ENCODE data around the gene XXYLT1.
"Not testable (repeated sequence)": the region's sequence is repeated elsewhere in the genome, so short reads cannot be mapped to it uniquely, and the experiment has no call there.

The XXYLT1 gene

DNA sequence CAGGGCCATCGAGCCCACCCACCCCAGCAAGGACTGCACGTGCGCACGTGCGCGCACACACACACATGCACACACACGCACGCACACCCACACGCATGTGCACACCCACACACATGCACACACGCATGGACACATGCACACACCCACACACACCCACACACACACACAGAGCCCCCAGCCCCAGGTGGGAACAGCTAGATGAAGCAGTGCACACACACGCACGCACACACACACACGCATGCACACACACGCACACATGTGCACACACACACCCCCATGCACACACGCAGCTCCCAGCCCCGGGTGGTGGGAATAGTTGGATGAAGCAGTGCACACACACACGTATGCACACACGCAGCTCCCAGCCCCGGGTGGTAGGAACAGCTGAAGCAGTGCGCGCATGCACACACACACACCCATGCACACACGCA lies 158.6 kb downstream of the XXYLT1 start:
- no peak overlapping the region for H3K4me3 ChIP-seq (ENCODE audit: control insufficient read depth, low read depth, low read length)
- DNase-seq (ENCODE audit: low read depth), result no peak
- TF ChIP-seq, protein P1, sequence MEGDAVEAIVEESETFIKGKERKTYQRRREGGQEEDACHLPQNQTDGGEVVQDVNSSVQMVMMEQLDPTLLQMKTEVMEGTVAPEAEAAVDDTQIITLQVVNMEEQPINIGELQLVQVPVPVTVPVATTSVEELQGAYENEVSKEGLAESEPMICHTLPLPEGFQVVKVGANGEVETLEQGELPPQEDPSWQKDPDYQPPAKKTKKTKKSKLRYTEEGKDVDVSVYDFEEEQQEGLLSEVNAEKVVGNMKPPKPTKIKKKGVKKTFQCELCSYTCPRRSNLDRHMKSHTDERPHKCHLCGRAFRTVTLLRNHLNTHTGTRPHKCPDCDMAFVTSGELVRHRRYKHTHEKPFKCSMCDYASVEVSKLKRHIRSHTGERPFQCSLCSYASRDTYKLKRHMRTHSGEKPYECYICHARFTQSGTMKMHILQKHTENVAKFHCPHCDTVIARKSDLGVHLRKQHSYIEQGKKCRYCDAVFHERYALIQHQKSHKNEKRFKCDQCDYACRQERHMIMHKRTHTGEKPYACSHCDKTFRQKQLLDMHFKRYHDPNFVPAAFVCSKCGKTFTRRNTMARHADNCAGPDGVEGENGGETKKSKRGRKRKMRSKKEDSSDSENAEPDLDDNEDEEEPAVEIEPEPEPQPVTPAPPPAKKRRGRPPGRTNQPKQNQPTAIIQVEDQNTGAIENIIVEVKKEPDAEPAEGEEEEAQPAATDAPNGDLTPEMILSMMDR (conservative IDR thresholded peaks at IDR 0.05; ENCODE audit: control insufficient read depth, insufficient read depth, low read depth, low read length), result no peak

DNA sequence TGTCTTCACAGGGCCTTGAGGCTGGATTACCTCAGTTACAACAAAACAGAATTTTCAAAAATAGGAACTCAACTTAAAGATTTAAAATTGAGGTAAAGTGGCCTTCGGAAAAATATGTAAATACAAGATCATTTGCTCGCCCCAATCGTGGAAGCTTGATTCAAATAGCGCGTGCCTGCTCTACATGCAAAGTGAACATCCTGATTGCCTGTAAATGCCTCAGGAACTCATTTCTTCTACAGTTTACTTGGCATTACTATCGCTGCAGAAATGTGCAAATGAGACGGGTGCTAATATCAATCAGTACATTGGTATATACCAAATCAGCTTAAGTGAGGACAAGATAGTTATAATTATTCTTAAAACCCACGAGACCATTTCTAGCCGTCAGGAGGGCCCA lies 159.2 kb downstream of the XXYLT1 start:
- no peak for DNase-seq (ENCODE audit: low read depth)
- no peak overlapping the region for H3K4me3 ChIP-seq (ENCODE audit: control insufficient read depth, low read depth, low read length)
- TF ChIP-seq, protein P1 (conservative IDR thresholded peaks at IDR 0.05; ENCODE audit: control insufficient read depth, insufficient read depth, low read depth, low read length), result no peak

DNA sequence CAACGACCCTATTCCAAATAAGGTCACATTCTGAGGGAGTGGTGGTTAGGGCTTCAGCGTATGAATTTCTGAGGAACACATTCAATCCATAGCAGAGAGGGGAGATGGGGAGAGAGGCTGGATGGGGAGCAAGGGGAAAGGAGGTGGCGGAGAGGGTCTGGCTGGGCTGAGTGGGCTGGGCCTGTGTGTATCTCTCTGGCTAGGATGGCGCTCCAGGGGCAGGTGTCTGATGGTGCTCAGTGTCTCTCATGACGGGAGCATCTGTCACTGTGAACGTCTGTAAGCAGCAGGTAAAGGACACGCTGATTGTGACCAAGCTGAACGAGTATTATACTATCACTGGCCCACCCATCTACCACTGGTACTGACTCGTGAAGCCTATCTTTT lies 159.6 kb downstream of the XXYLT1 start:
- TF ChIP-seq, protein P1 (conservative IDR thresholded peaks at IDR 0.05; ENCODE audit: control insufficient read depth, insufficient read depth, low read depth, low read length), result no peak
- H3K4me3 ChIP-seq (ENCODE audit: control insufficient read depth, low read depth, low read length), result no peak overlapping the region
- no peak for DNase-seq (ENCODE audit: low read depth)

DNA sequence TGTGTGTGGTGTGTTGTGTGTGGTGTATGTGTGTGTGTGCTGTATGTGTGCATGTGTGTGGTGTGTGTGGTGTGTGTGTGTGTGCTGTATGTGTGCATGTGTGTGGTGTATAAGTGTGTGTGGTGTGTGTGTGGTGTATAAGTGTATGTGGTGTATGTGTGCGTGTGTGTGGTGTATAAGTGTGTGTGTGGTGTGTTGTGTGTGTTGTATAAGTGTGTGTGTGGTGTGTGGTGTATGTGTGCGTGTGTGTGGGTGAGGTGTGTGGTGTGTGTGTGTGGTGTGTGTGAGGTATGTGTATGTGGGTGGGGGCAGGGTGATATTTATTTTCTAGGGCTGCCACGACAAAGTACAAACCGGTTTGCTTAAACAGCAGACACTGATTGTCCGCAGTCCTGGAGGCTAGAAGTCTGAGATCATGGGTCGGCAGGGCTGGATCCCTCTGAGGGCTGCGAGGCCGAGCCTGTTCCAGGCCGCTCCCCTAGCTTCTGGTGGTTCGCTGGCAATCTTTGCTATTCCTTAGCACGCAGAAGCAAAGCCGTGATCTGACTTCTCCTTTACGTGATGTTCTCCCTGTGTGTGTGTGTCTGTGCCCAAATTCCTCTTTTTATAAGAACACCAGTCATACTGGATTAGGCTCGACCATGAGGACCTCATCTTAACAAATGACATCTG lies 160.2 kb downstream of the XXYLT1 start:
- no peak overlapping the region for H3K4me3 ChIP-seq (ENCODE audit: control insufficient read depth, low read depth, low read length)
- TF ChIP-seq, protein P1 (conservative IDR thresholded peaks at IDR 0.05; ENCODE audit: control insufficient read depth, insufficient read depth, low read depth, low read length), result no peak
- peak; percentile 31 for DNase-seq (ENCODE audit: low read depth)

DNA sequence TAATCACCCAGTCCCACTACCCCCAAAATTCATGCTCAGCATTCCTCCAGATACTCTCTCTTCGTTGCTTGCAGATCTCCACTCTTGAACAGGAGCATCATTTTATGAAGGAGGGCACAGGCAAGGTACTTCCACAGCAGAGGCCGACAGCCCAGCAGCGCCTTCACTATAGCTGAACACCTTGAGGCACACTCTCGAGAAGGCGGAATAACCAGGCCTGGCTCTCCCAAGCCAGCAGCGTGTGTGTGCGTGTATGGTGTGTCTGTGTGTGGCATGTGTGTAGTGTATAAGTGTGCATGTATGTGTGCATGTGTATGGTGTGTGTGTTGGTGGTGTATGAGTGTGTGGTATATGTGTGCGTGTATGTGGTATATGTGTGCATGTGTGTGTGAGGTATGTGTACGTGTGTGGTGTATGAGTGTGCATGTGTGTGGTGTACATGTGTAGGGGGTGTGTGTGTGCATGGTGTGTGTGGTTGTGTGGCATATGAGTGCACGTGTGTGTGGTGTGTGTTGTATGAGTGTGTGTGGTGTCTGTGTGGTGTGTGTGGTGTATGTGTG lies 161.8 kb downstream of the XXYLT1 start:
- H3K4me3 ChIP-seq (ENCODE audit: control insufficient read depth, low read depth, low read length), result no peak overlapping the region
- TF ChIP-seq, protein P1 (conservative IDR thresholded peaks at IDR 0.05; ENCODE audit: control insufficient read depth, insufficient read depth, low read depth, low read length), result no peak
- DNase-seq (ENCODE audit: low read depth), result no peak

DNA sequence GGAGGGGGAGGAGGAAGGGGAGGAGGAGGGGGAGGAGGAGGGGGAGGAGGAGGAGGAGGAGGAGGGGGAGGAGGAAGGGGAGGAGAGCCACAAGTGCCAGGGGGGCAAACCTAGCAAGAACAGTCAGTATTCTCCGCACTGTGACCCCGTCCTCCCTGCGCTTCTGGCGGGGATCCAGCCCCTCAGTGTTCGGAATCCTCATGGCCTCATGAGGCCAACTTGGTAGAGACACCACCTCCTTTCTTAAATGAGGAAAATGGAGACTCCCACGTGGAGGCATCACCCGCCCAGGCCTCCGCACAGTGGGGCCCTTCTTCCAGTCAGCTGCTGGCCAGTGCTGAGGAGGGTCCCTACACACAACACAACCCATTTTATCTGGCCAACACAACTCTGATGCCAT lies 163.4 kb downstream of the XXYLT1 start:
- no peak for DNase-seq (ENCODE audit: low read depth)
- TF ChIP-seq, protein P1 (conservative IDR thresholded peaks at IDR 0.05; ENCODE audit: control insufficient read depth, insufficient read depth, low read depth, low read length), result no peak
- H3K4me3 ChIP-seq (ENCODE audit: control insufficient read depth, low read depth, low read length), result no peak overlapping the region

DNA sequence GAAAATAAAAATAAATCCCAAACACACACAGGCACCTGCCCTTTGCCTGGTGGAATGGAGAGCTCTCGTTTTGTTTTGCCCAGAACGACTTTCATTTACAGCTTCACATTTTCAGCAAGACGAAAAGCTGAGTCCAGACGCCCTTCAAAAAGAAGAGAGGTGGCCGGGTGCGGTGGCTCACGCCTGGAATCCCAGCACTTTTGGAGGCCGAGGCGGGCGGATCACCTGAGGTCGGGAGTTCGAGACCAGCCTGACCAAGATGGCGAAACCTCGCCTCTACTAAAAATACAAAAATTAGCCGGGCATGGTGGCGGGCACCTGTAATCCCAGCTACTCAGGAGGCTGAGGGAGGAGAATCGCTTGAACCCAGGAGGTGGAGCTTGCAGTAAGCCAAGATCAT lies 163.9 kb downstream of the XXYLT1 start:
- not testable (repeated sequence) for H3K4me3 ChIP-seq (ENCODE audit: control insufficient read depth, low read depth, low read length); DNase-seq (ENCODE audit: low read depth)

All from fibroblast of mammary gland (primary cell).